ENCODE data around the gene TPD52L1.

Gene TPD52L1

GRCh38 chr6:125163811-125164210 is 10.2 kb downstream of the TPD52L1 start:
- H3K4me3 ChIP-seq (ENCODE audit: control insufficient read depth, low read depth, low read length) = no peak overlapping the region
- DNase-seq (ENCODE audit: low read depth) = no peak
- TF ChIP-seq, protein P1, sequence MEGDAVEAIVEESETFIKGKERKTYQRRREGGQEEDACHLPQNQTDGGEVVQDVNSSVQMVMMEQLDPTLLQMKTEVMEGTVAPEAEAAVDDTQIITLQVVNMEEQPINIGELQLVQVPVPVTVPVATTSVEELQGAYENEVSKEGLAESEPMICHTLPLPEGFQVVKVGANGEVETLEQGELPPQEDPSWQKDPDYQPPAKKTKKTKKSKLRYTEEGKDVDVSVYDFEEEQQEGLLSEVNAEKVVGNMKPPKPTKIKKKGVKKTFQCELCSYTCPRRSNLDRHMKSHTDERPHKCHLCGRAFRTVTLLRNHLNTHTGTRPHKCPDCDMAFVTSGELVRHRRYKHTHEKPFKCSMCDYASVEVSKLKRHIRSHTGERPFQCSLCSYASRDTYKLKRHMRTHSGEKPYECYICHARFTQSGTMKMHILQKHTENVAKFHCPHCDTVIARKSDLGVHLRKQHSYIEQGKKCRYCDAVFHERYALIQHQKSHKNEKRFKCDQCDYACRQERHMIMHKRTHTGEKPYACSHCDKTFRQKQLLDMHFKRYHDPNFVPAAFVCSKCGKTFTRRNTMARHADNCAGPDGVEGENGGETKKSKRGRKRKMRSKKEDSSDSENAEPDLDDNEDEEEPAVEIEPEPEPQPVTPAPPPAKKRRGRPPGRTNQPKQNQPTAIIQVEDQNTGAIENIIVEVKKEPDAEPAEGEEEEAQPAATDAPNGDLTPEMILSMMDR (IDR thresholded peaks at IDR 0.05; ENCODE audit: control insufficient read depth, insufficient read depth, low read depth, low read length, missing control alignments) = no peak

DNA sequence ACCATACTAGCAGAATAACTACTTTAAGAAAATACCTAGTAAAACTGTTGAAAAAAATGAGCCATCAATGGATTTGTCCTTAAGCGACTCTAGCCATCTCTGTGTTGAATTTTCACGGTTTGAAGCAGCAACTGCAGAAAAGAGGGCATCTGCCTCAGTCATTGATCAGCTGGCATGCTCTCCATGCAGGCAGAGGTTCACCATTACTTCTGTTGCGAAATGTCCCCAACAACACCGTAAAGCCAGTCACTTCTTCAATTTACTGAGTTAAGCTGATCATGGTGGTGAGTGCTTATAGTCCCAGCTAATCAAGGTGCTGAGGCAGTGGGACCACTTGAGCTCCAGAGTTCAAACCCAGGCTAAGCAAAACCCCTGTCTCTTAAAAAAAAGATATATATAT is 11.1 kb downstream of the TPD52L1 start:
- no peak for DNase-seq (ENCODE audit: low read depth)
- no peak overlapping the region for H3K4me3 ChIP-seq (ENCODE audit: control insufficient read depth, low read depth, low read length)
- TF ChIP-seq, protein P1 (IDR thresholded peaks at IDR 0.05; ENCODE audit: control insufficient read depth, insufficient read depth, low read depth, low read length, missing control alignments) = no peak

GRCh38 chr6:125165256-125165655 is 11.7 kb downstream of the TPD52L1 start:
- no peak overlapping the region for H3K4me3 ChIP-seq (ENCODE audit: control insufficient read depth, low read depth, low read length)
- no peak for DNase-seq (ENCODE audit: low read depth)
- TF ChIP-seq, protein P1 (IDR thresholded peaks at IDR 0.05; ENCODE audit: control insufficient read depth, insufficient read depth, low read depth, low read length, missing control alignments) = no peak

DNA sequence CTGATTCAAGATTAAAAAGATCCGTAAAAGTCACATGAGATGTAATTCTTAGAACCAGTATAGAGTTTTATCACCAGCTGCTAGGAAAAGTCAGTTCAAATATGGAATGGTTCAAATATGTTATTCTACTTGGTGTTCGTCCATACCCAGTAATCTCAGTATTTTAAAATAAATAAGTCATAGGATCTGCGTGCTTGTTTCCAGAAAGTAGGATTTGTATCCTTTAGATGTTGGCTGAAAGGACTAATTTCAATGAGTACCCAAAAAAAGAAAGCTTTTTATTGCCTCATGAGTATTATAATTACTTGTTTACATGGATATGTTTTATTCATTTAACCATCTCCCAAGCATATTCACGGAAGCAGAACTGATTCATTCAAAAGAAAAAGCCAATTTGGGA is 12.2 kb downstream of the TPD52L1 start:
- H3K4me3 ChIP-seq (ENCODE audit: control insufficient read depth, low read depth, low read length) = no peak overlapping the region
- DNase-seq (ENCODE audit: low read depth) = no peak
- TF ChIP-seq, protein P1 (IDR thresholded peaks at IDR 0.05; ENCODE audit: control insufficient read depth, insufficient read depth, low read depth, low read length, missing control alignments) = no peak

- TF ChIP-seq, protein P1 (IDR thresholded peaks at IDR 0.05; ENCODE audit: control insufficient read depth, insufficient read depth, low read depth, low read length, missing control alignments) = no peak
- no peak for DNase-seq (ENCODE audit: low read depth)
- no peak overlapping the region for H3K4me3 ChIP-seq (ENCODE audit: control insufficient read depth, low read depth, low read length)
These were observed 13.1 kb downstream of the TPD52L1 start for GRCh38 chr6:125166711-125167110.

DNA sequence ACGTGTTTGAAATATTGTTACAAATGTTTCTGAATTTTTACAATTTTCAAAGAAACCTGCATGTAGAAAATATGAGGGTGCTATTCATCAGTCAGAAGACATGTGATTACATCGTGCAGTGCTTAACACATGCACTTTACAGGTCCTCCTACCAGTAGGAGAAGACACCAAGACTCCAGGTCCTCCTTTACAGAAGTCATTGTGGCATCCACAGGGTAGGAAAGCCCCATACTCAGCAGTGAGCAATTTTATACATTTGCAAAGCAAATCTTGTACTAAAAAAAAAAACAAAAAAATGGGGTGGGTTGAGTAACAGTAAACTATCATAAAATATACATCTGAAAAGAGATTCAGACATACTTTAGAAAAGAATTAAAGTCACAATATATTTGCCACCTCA is 14.0 kb downstream of the TPD52L1 start:
- H3K4me3 ChIP-seq (ENCODE audit: control insufficient read depth, low read depth, low read length) = no peak overlapping the region
- TF ChIP-seq, protein P1 (IDR thresholded peaks at IDR 0.05; ENCODE audit: control insufficient read depth, insufficient read depth, low read depth, low read length, missing control alignments) = no peak
- DNase-seq (ENCODE audit: low read depth) = no peak

DNA sequence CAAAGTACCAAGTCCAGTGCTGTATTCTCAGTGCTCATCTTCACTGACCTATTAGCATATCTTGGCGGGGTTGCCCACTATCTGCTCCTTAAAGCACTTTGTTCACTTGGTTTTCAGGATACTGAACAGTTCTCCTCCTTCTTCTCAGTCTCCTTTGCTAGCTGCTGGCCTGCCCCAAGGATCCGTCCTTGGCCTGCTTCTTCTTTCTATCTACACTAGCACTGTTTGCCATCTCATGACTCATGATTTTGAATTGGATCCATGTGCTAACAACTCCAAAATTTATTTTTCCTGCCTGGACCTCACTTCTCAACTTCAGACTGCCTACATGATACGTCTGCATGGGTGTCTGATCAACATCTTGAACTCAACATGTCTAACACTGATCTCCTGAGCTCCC is 15.5 kb downstream of the TPD52L1 start:
- TF ChIP-seq, protein P1 (IDR thresholded peaks at IDR 0.05; ENCODE audit: control insufficient read depth, insufficient read depth, low read depth, low read length, missing control alignments) = no peak
- no peak for DNase-seq (ENCODE audit: low read depth)
- no peak overlapping the region for H3K4me3 ChIP-seq (ENCODE audit: control insufficient read depth, low read depth, low read length)

Measured in AG09309 (cell line).